ENCODE measurements around the gene ABCC3.
"Not testable (repeated sequence)": the region's sequence is repeated elsewhere in the genome, so short reads cannot be mapped to it uniquely, and the experiment has no call there.

Gene ABCC3

DNA sequence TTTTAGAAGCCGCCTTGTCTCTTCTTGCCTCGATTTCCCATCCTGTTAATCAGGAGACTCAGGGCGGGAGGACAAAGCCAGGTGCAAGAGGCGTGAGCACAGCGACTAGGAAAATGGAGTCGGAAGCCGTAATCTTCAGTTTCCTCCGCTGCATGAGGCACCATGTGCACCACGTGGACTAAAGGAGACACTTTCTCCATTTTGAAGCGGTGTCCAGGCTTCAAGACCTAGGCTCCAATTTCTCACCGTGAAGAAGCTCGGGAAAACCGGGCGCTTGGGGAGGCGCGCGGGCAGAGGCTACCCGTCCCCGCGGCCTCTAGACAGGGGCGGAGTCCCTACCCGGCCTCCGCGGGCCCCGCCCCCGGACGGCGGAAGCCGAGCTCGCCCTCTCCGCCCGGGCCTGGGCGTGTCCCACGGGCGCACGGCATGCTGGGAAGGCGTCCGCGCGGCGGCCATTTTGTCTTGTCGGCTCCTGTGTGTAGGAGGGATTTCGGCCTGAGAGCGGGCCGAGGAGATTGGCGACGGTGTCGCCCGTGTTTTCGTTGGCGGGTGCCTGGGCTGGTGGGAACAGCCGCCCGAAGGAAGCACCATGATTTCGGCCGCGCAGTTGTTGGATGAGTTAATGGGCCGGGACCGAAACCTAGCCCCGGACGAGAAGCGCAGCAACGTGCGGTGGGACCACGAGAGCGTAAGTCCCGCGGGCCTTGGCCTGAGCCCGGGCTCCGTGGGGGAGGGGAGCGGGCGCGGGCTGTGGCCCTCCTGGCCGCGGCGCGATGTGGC, 84.7 kb downstream of the ABCC3 start, which contains the start of gene LUC7L3:
LUC7L3 (plus strand) TSS at position 460 of the 780 bp plus-strand sequence; CDS start at position 590, 130 bp downstream.
- H3K9me3 ChIP-seq (ENCODE audit: control insufficient read depth in 1 of 2, low read length in 2 of 2): no peaks in the 10 kb centered on the region
- peak within 1 kb of the TSS; percentile 76 to 96 for H3K9ac ChIP-seq (ENCODE audit: low read depth in 1 of 2, low read length in 2 of 2)
- H3K36me3 ChIP-seq (ENCODE audit: control insufficient read depth in 1 of 2, insufficient read depth in 2 of 2, low read length in 2 of 2): no peaks in the 10 kb centered on the region
- peak within 1 kb of the TSS; percentile 99 for H3K27ac ChIP-seq (ENCODE audit: low read depth, low read length)
- peaks cover 21 to 27% of the 10 kb centered on the region in 2 donors for H3K4me1 ChIP-seq (ENCODE audit: control insufficient read depth in 1 of 2, insufficient read depth in 2 of 2, low read length in 2 of 2)
- peak within 1 kb of the TSS; percentile 93 to 94 for H3K4me3 ChIP-seq (ENCODE audit: low read depth in 1 of 2, low read length in 2 of 2)
- H3K27me3 ChIP-seq (ENCODE audit: control insufficient read depth in 1 of 2, insufficient read depth in 2 of 2, low read length in 2 of 2): no peaks in the 10 kb centered on the region

DNA sequence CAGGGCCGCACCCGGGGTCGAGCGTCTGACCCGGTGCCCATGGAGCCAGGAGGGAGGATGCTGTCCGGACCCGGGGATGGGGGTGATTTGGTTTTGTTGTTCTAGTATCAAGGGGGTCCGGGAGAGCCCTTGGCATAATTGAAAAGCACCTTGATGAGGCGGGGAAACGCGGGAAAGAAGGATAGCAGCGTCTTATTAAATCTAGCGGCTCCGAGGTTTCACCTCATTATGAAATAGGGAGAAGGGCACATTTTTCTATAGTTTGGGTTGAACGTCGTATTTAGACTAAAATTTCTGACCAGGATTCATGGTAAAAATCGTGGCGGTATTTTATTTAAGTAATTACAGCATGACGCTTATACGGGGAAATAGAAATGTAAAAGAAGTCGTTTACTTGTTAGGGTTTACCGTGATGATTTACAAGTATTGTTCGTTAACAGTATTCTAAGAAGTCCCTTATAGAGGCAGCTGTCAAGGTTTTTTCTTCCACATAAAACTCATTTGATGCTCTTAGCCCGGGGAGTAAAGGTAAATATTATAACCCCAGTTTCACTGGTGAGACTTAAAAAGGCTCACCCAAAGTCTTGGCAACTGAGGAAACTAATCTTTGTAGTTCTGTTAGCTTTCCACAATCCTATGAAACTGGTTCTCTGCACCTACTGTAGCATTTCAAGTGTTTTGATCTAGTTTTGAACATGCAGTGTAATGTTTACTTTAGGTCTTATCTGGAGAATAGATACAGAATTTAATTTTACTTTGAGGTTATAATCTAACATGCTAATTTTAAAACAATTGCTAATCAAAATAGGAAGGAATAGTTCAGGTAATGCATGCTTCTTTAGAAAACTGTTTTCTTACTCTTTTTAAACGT, 85.5 kb downstream of the ABCC3 start:
- Histone ChIP-seq H3K4me1 (ENCODE audit: control insufficient read depth in 1 of 2, insufficient read depth in 2 of 2, low read length in 2 of 2) (peaks cover 21 to 35% of the 10 kb centered on the region in 2 donors), H3K27me3 (ENCODE audit: control insufficient read depth in 1 of 2, insufficient read depth in 2 of 2, low read length in 2 of 2) (no peaks in the 10 kb centered on the region)

DNA sequence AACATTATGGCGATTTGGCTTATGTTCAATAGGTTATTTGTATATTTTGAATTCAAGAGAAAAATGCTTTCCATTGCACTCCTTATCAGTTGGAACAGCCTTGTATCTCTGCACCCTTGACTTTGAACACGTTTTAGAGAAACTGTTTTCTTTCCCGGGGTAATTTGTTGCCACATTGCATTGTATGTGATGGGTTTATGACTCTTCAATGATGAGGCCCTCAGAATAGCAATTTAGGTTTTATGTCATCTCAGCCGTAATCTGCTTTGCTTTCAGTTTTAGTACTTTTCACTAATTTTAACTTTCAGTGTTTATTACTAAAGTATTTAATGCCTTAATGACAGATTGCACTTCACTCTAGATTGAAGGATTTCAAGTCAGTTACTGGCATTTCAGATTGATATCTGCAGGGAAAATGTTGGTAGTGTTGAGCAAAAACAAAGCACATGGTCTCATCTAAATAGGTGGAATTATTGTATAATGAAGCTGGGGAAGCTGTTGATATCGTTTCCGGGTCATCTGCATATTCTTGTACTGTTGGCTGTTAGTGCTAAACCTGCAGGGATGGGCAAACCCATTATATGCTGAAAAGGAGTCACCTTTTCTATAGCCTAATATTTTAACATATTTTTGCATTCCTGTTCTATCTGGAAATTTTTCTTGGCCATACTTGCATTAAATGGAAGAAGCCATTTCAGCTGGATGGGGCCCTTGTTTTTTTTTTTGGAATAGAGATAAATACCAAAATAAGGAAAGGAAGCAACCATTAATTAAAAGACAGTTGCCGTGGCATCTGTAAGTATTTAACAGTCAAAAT, 86.7 kb downstream of the ABCC3 start:
- Histone ChIP-seq H3K27me3 (ENCODE audit: control insufficient read depth in 1 of 2, insufficient read depth in 2 of 2, low read length in 2 of 2) (no peaks in the 10 kb centered on the region), H3K4me3 (ENCODE audit: low read depth in 1 of 2, low read length in 2 of 2) (peak overlapping the region; percentile 93 to 94), H3K9me3 (ENCODE audit: control insufficient read depth in 1 of 2, low read length in 2 of 2) (no peaks in the 10 kb centered on the region), H3K36me3 (ENCODE audit: control insufficient read depth in 1 of 2, insufficient read depth in 2 of 2, low read length in 2 of 2) (no peaks in the 10 kb centered on the region), H3K27ac (ENCODE audit: low read depth, low read length) (no peak overlapping the region), H3K4me1 (ENCODE audit: control insufficient read depth in 1 of 2, insufficient read depth in 2 of 2, low read length in 2 of 2) (peaks cover 29 to 45% of the 10 kb centered on the region in 2 donors), H3K9ac (ENCODE audit: low read depth in 1 of 2, low read length in 2 of 2) (peak overlapping the region; percentile 76 to 96)

More for the DNA sequence above, 85.5 kb downstream of the ABCC3 start:
- Histone ChIP-seq H3K4me3 (ENCODE audit: low read depth in 1 of 2, low read length in 2 of 2) (peak overlapping the region; percentile 93 to 94), H3K27ac (ENCODE audit: low read depth, low read length) (peak overlapping the region; percentile 99), H3K9me3 (ENCODE audit: control insufficient read depth in 1 of 2, low read length in 2 of 2) (no peaks in the 10 kb centered on the region), H3K9ac (ENCODE audit: low read depth in 1 of 2, low read length in 2 of 2) (peak overlapping the region; percentile 76 to 96), H3K36me3 (ENCODE audit: control insufficient read depth in 1 of 2, insufficient read depth in 2 of 2, low read length in 2 of 2) (no peaks in the 10 kb centered on the region)

DNA sequence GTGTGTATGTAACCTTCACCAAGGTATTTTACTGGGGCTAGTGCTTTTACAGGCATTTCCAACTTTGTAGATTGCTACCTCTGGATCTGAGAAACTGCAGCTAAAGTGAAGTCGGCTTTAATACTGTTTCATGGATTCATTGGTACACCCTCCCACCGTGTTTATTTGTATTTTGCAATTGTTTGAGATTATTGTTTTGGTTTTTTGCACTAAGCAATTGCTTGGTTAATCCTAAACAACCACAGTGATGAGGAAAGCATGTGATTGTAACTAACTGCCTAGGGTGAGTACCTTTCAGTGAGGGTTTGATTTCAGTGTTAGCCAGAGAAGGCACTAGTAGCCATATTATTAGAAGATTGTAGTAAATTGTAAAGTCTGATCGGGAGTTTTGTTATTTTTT, 88.1 kb downstream of the ABCC3 start:
- Histone ChIP-seq H3K27me3 (ENCODE audit: control insufficient read depth in 1 of 2, insufficient read depth in 2 of 2, low read length in 2 of 2) (no peaks in the 10 kb centered on the region), H3K9ac (ENCODE audit: low read depth in 1 of 2, low read length in 2 of 2) (peak overlapping the region in 1 of 2 donors; percentile 21), H3K9me3 (ENCODE audit: control insufficient read depth in 1 of 2, low read length in 2 of 2) (no peaks in the 10 kb centered on the region), H3K4me1 (ENCODE audit: control insufficient read depth in 1 of 2, insufficient read depth in 2 of 2, low read length in 2 of 2) (peaks cover 38 to 54% of the 10 kb centered on the region in 2 donors), H3K4me3 (ENCODE audit: low read depth in 1 of 2, low read length in 2 of 2) (peak overlapping the region; percentile 22 to 34), H3K36me3 (ENCODE audit: control insufficient read depth in 1 of 2, insufficient read depth in 2 of 2, low read length in 2 of 2) (peaks cover 0 to 3% of the 10 kb centered on the region in 2 donors), H3K27ac (ENCODE audit: low read depth, low read length) (no peak overlapping the region)

DNA sequence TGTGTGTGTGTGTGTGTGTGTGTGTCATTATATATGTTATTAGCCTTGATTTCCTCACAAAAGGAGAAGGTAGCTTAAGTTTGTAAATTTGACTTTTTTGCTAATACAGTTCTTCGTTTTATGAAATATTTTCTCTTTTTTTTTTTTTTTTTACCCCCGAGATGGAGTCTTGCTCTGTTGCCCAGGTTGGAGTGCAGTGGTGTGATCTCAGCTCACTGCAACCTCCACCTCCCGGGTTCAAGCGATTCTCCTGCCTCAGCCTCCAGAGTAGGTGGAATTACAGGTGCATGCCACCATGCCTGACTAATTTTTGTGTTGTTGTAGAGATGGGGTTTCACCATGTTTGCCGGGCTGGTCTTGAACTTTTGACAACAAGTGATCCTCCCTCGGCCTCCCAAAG, 89.9 kb downstream of the ABCC3 start:
- H3K4me3 ChIP-seq (ENCODE audit: low read depth in 1 of 2, low read length in 2 of 2); H3K9ac ChIP-seq (ENCODE audit: low read depth in 1 of 2, low read length in 2 of 2); H3K36me3 ChIP-seq (ENCODE audit: control insufficient read depth in 1 of 2, insufficient read depth in 2 of 2, low read length in 2 of 2); H3K9me3 ChIP-seq (ENCODE audit: control insufficient read depth in 1 of 2, low read length in 2 of 2); H3K27me3 ChIP-seq (ENCODE audit: control insufficient read depth in 1 of 2, insufficient read depth in 2 of 2, low read length in 2 of 2); H3K27ac ChIP-seq (ENCODE audit: low read depth, low read length): not testable (repeated sequence)
- peaks cover 48 to 60% of the 10 kb centered on the region in 2 donors for H3K4me1 ChIP-seq (ENCODE audit: control insufficient read depth in 1 of 2, insufficient read depth in 2 of 2, low read length in 2 of 2)

DNA sequence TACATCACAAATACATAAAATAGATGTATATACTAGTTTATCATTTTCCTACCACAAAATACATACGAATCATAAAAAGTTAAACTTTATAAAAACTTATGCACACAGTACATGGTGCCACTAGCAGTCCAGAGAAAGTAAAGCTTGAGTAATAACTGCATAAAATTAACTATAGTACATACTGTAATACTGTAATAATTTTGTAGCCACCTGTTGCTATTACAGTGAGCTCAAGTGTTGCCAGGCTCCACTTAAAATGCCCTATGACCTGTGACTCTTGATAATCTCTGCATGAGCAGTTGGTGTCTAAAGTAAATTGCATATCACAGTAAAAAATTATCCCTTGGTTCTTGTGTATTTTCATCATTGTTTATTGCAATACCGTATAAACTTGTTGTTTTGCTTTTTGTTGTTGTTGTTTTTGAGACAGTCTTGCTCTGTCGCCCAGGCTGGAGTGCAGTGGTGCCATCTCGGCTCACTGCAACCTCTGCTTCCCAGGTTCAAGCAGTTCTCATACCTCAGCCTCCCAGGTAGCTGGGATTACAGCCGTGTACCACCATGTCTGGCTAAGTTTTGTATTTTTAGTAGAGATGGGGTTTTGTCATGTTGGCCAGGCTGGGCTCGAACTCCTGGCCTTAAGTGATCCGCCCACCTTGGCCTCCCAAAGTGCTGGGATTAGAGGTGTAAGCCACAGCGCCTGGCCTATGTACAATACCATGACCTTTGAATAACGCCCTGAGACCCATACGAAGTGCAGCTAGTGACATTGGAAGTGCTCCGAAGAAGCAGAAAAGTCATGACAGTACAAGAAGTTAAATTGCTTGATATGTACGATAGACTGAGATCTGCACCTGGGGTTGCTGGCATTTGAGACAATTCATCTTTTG, 91.3 kb downstream of the ABCC3 start:
- Histone ChIP-seq H3K9me3 (ENCODE audit: control insufficient read depth in 1 of 2, low read length in 2 of 2) (no peaks in the 10 kb centered on the region), H3K36me3 (ENCODE audit: control insufficient read depth in 1 of 2, insufficient read depth in 2 of 2, low read length in 2 of 2) (peaks cover 0 to 3% of the 10 kb centered on the region in 2 donors), H3K27me3 (ENCODE audit: control insufficient read depth in 1 of 2, insufficient read depth in 2 of 2, low read length in 2 of 2) (no peaks in the 10 kb centered on the region), H3K27ac (ENCODE audit: low read depth, low read length) (no peak overlapping the region), H3K4me1 (ENCODE audit: control insufficient read depth in 1 of 2, insufficient read depth in 2 of 2, low read length in 2 of 2) (peaks cover 53 to 65% of the 10 kb centered on the region in 2 donors), H3K4me3 (ENCODE audit: low read depth in 1 of 2, low read length in 2 of 2) (peak overlapping the region; percentile 14 to 27), H3K9ac (ENCODE audit: low read depth in 1 of 2, low read length in 2 of 2) (no peak overlapping the region)

DNA sequence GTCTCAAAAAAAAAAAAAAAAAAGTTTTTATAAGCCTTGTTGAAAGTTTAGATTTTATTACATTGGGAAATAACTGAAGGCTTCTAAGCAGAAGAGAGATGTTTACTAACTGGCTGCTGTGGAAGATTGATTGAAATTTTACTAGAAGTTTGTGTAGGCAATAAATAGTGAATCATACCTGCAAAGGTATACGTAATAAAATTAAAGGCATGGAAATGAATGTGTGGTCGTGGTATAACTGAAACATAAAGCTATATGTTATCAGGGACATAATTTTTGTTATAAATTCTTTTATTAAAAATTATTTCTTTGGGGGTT, 93.4 kb downstream of the ABCC3 start:
- Histone ChIP-seq H3K9ac (ENCODE audit: low read depth in 1 of 2, low read length in 2 of 2) (no peak overlapping the region), H3K36me3 (ENCODE audit: control insufficient read depth in 1 of 2, insufficient read depth in 2 of 2, low read length in 2 of 2) (peaks cover 0 to 3% of the 10 kb centered on the region in 2 donors), H3K27ac (ENCODE audit: low read depth, low read length) (no peak overlapping the region), H3K27me3 (ENCODE audit: control insufficient read depth in 1 of 2, insufficient read depth in 2 of 2, low read length in 2 of 2) (no peaks in the 10 kb centered on the region), H3K9me3 (ENCODE audit: control insufficient read depth in 1 of 2, low read length in 2 of 2) (no peaks in the 10 kb centered on the region), H3K4me1 (ENCODE audit: control insufficient read depth in 1 of 2, insufficient read depth in 2 of 2, low read length in 2 of 2) (peaks cover 52 to 66% of the 10 kb centered on the region in 2 donors), H3K4me3 (ENCODE audit: low read depth in 1 of 2, low read length in 2 of 2) (no peak overlapping the region)

DNA sequence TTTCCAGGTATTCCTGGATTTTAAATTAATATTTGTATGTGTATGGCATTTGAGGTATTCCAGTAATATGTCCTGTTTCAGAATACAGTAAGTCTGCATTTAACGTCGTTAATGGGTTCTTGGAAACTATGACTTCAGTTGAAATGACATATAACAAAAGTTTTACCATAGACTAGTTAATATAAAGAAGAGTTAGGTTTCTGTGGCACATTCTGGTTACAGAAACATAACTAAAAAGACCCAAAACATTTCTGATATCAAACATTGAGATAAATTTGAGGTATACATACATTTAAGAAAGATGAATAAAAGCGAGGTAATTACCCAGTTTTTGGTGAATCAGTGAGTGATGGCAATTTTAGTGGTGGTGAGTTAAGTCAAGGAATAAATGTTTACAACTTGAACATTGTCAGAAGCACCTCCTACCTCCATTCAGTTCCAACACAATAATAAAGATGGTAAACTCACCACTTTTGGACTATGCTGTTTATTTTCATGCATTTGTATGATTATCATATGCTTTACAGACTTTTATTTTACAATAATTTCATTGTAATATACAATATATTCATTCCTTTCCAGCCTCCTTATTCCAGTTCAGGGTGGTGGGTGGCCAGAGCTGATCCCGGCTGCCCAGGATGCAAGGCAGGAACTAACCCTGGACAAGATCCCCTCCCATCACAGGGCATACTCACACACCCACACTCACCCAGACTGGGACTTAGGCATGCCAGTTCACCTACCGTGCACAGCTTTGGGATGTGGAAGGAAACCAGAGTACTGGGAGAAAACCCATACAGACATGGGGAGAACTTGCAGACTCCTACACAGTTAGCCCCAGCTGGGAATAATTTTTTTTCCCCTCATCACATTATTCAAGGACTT, 94.4 kb downstream of the ABCC3 start:
- Histone ChIP-seq H3K4me1 (ENCODE audit: control insufficient read depth in 1 of 2, insufficient read depth in 2 of 2, low read length in 2 of 2) (peaks cover 50 to 59% of the 10 kb centered on the region in 2 donors), H3K9me3 (ENCODE audit: control insufficient read depth in 1 of 2, low read length in 2 of 2) (no peaks in the 10 kb centered on the region), H3K4me3 (ENCODE audit: low read depth in 1 of 2, low read length in 2 of 2) (no peak overlapping the region), H3K9ac (ENCODE audit: low read depth in 1 of 2, low read length in 2 of 2) (no peak overlapping the region), H3K27ac (ENCODE audit: low read depth, low read length) (no peak overlapping the region), H3K27me3 (ENCODE audit: control insufficient read depth in 1 of 2, insufficient read depth in 2 of 2, low read length in 2 of 2) (no peaks in the 10 kb centered on the region), H3K36me3 (ENCODE audit: control insufficient read depth in 1 of 2, insufficient read depth in 2 of 2, low read length in 2 of 2) (peaks cover 0 to 3% of the 10 kb centered on the region in 2 donors)

All from duodenal mucosa (tissue), 2 donors.